A204.1 (cell line): ENCODE data around the gene DLL4.
"Not testable (repeated sequence)": the region's sequence is repeated elsewhere in the genome, so short reads cannot be mapped to it uniquely, and the experiment has no call there.

Experiments used
- FAIRE-seq: peaks from 2 replicates; lab custom pipeline; 2012; peaks lifted over from hg19 to GRCh38; lab: Jason Lieb, UNC

The DLL4 gene

GRCh38 chr15:40960925-40961324, 31.8 kb downstream of the DLL4 start:
- no peak for FAIRE-seq

GRCh38 chr15:40961740-40962139, 32.6 kb downstream of the DLL4 start:
- not testable (repeated sequence) for FAIRE-seq

GRCh38 chr15:40962317-40962716, 33.2 kb downstream of the DLL4 start:
- not testable (repeated sequence) for FAIRE-seq

GRCh38 chr15:40963201-40963600, 34.1 kb downstream of the DLL4 start:
- FAIRE-seq: no peak

GRCh38 chr15:40964006-40964405, 34.9 kb downstream of the DLL4 start:
- no peak for FAIRE-seq

GRCh38 chr15:40964634-40965033, 35.5 kb downstream of the DLL4 start:
- no peak for FAIRE-seq

GRCh38 chr15:40968290-40969085, 39.3 kb downstream of the DLL4 start:
- no peak for FAIRE-seq

GRCh38 chr15:40969363-40969762, 40.2 kb downstream of the DLL4 start:
- no peak for FAIRE-seq

- FAIRE-seq: no peak
Measured at GRCh38 chr15:40974879-40975278, 45.7 kb downstream of the DLL4 start.

GRCh38 chr15:40976819-40977218, 47.7 kb downstream of the DLL4 start:
- no peak for FAIRE-seq

- no peak for FAIRE-seq
Measured at GRCh38 chr15:40978141-40978540, 49.0 kb downstream of the DLL4 start.

- no peak for FAIRE-seq
Measured at GRCh38 chr15:40978562-40978961, 49.4 kb downstream of the DLL4 start.

GRCh38 chr15:40981186-40981585, 52.0 kb downstream of the DLL4 start:
- FAIRE-seq: no peak

GRCh38 chr15:40982855-40983254, 53.7 kb downstream of the DLL4 start:
- FAIRE-seq: no peak

- FAIRE-seq: no peak
Measured at GRCh38 chr15:40984406-40984805, 55.3 kb downstream of the DLL4 start.

GRCh38 chr15:40984964-40985363, 55.8 kb downstream of the DLL4 start:
- no peak for FAIRE-seq

- FAIRE-seq: no peak
Measured at GRCh38 chr15:40985541-40986330, 56.6 kb downstream of the DLL4 start.

- no peak for FAIRE-seq
Measured at GRCh38 chr15:40986820-40987219, 57.7 kb downstream of the DLL4 start.

- FAIRE-seq: no peak
Measured at GRCh38 chr15:40988156-40988555, 59.0 kb downstream of the DLL4 start.
